HG03432 (cell line): ENCODE measurements around the gene MED9.
"Not testable (repeated sequence)": the region's sequence is repeated elsewhere in the genome, so short reads cannot be mapped to it uniquely, and the experiment has no call there.

ENCODE experiments used
- ATAC-seq: cut with Tn5 transposase; IDR thresholded peaks from one replicate; pipeline ENCODE4 v1.9.1; 2021; ENCODE audit warnings: mild to moderate bottlenecking, moderate library complexity; ENCODE audit not compliant: unreplicated experiment

MED9 gene

GRCh38 chr17:17454700-17455099 is 22.1 kb upstream of the MED9 start:
- ATAC-seq = not testable (repeated sequence)

GRCh38 chr17:17455173-17455572 is 21.6 kb upstream of the MED9 start:
- ATAC-seq = no peak

GRCh38 chr17:17456251-17456650 is 20.5 kb upstream of the MED9 start:
- no peak for ATAC-seq

- ATAC-seq = no peak
Measured at GRCh38 chr17:17457680-17458079, 19.1 kb upstream of the MED9 start.

- no peak for ATAC-seq
Measured at GRCh38 chr17:17460038-17460437, 16.8 kb upstream of the MED9 start.

GRCh38 chr17:17462048-17462824 is 14.6 kb upstream of the MED9 start:
- ATAC-seq = no peak

- ATAC-seq = no peak
Measured at GRCh38 chr17:17463821-17464220, 13.0 kb upstream of the MED9 start.

- ATAC-seq = not testable (repeated sequence)
Measured at GRCh38 chr17:17465878-17466277, 10.9 kb upstream of the MED9 start.

- ATAC-seq = no peak
Measured at GRCh38 chr17:17466511-17466910, 10.3 kb upstream of the MED9 start.

GRCh38 chr17:17467016-17467415 is 9.8 kb upstream of the MED9 start:
- ATAC-seq = no peak

- ATAC-seq = no peak
Measured at GRCh38 chr17:17467720-17468119, 9.1 kb upstream of the MED9 start.

GRCh38 chr17:17468217-17469010 is 8.4 kb upstream of the MED9 start:
- no peak for ATAC-seq

GRCh38 chr17:17469358-17469757 is 7.4 kb upstream of the MED9 start:
- ATAC-seq = no peak

- no peak for ATAC-seq
Measured at GRCh38 chr17:17469996-17470395, 6.8 kb upstream of the MED9 start.

GRCh38 chr17:17472333-17472920 is 4.4 kb upstream of the MED9 start:
- no peak for ATAC-seq

- no peak for ATAC-seq
Measured at GRCh38 chr17:17474341-17474740, 2.5 kb upstream of the MED9 start.

- no peak for ATAC-seq
Measured at GRCh38 chr17:17479209-17479608, 2.4 kb downstream of the MED9 start.

GRCh38 chr17:17480593-17481148 is 3.9 kb downstream of the MED9 start:
- no peak for ATAC-seq

GRCh38 chr17:17481860-17482259 is 5.1 kb downstream of the MED9 start:
- no peak for ATAC-seq

GRCh38 chr17:17484451-17484899 is 7.7 kb downstream of the MED9 start:
- ATAC-seq = no peak

GRCh38 chr17:17485420-17485819 is 8.6 kb downstream of the MED9 start:
- ATAC-seq = no peak
